Measurements from ENCODE around the gene NTSR1. TPM values are rescaled to one million over a fixed set of nuclear protein-coding genes. Genes with fewer than 3 reads are reported as not detected.
A peak's percentile ranks its signal among the peaks of the same experiment; 100 is the strongest.

NTSR1 gene
- total RNA-seq, 1 donor from 2014 or later = not detected

GRCh38 chr20:62740286-62741141 is 31.9 kb downstream of the NTSR1 start:
- peak; percentile 54 for DNase-seq (ENCODE audit: low read depth)

GRCh38 chr20:62741191-62741691 is 32.6 kb downstream of the NTSR1 start:
- DNase-seq (ENCODE audit: low read depth) = no peak

- DNase-seq (ENCODE audit: low read depth) = no peak
These were observed 33.3 kb downstream of the NTSR1 start for GRCh38 chr20:62741701-62742491.

GRCh38 chr20:62742550-62742949 is 33.9 kb downstream of the NTSR1 start:
- no peak for DNase-seq (ENCODE audit: low read depth)

GRCh38 chr20:62742979-62743776 is 34.5 kb downstream of the NTSR1 start:
- no peak for DNase-seq (ENCODE audit: low read depth)

GRCh38 chr20:62743777-62744317 is 35.2 kb downstream of the NTSR1 start:
- DNase-seq (ENCODE audit: low read depth) = no peak

GRCh38 chr20:62744741-62745191 is 36.1 kb downstream of the NTSR1 start:
- no peak for DNase-seq (ENCODE audit: low read depth)

GRCh38 chr20:62745279-62745951 is 36.8 kb downstream of the NTSR1 start:
- DNase-seq (ENCODE audit: low read depth) = no peak

- DNase-seq (ENCODE audit: low read depth) = no peak
These were observed 37.3 kb downstream of the NTSR1 start for GRCh38 chr20:62745952-62746288.

- DNase-seq (ENCODE audit: low read depth) = no peak
These were observed 39.7 kb downstream of the NTSR1 start for GRCh38 chr20:62748311-62748710.

GRCh38 chr20:62749851-62750445 is 41.3 kb downstream of the NTSR1 start:
- DNase-seq (ENCODE audit: low read depth) = no peak

- DNase-seq (ENCODE audit: low read depth) = no peak
These were observed 43.0 kb downstream of the NTSR1 start for GRCh38 chr20:62751551-62752150.

- no peak for DNase-seq (ENCODE audit: low read depth)
These were observed 43.6 kb downstream of the NTSR1 start for GRCh38 chr20:62752181-62752670.

- no peak for DNase-seq (ENCODE audit: low read depth)
These were observed 44.2 kb downstream of the NTSR1 start for GRCh38 chr20:62752671-62753501.

GRCh38 chr20:62753626-62754025 is 45.0 kb downstream of the NTSR1 start:
- no peak for DNase-seq (ENCODE audit: low read depth)

GRCh38 chr20:62754122-62754990 is 45.7 kb downstream of the NTSR1 start:
- no peak for DNase-seq (ENCODE audit: low read depth)

GRCh38 chr20:62754991-62755356 is 46.3 kb downstream of the NTSR1 start:
- DNase-seq (ENCODE audit: low read depth) = no peak
